ENCODE data around the gene KRTAP13-3. TPM values are rescaled to one million over a fixed set of nuclear protein-coding genes. Genes with fewer than 3 reads are reported as not detected.

The KRTAP13-3 gene
- total and polyA plus RNA-seq, 8 donors: not detected

DNA sequence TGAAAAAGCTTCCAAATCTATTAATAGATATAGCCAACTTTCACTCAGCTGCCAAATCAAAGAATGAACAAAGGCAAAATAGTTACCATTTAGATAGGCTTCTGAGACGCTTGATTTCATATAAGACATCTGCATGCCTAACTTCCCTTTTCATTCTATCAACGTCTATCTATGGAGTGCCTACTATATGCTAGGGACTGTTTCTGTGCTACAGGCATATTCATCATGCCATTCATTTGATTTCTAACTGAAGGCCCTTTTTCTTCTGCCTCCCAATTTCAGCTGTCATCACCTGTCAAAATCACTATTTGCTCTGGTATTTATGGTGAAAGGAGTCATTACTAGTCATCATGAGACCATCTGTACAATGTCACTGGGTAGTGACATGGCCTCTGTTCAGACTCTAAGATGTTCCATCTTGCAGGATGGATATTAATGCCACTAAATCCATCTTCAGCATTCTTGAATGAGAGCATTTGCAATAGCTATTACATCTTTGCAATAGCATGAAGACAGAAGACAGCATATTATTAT lies 34.2 kb downstream of the KRTAP13-3 start:
- Histone ChIP-seq H3K9me3 (no peaks in the 10 kb centered on the region), H3K27me3 (no peaks in the 10 kb centered on the region), H3K27ac (no peak overlapping the region), H3K4me3 (no peak overlapping the region), H3K36me3 (no peaks in the 10 kb centered on the region), H3K4me1 (no peaks in the 10 kb centered on the region)
- TF ChIP-seq, protein P1, sequence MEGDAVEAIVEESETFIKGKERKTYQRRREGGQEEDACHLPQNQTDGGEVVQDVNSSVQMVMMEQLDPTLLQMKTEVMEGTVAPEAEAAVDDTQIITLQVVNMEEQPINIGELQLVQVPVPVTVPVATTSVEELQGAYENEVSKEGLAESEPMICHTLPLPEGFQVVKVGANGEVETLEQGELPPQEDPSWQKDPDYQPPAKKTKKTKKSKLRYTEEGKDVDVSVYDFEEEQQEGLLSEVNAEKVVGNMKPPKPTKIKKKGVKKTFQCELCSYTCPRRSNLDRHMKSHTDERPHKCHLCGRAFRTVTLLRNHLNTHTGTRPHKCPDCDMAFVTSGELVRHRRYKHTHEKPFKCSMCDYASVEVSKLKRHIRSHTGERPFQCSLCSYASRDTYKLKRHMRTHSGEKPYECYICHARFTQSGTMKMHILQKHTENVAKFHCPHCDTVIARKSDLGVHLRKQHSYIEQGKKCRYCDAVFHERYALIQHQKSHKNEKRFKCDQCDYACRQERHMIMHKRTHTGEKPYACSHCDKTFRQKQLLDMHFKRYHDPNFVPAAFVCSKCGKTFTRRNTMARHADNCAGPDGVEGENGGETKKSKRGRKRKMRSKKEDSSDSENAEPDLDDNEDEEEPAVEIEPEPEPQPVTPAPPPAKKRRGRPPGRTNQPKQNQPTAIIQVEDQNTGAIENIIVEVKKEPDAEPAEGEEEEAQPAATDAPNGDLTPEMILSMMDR (IDR thresholded peaks at IDR 0.05): no peak
- DNase-seq (no peak), ATAC-seq (no peak), FAIRE-seq (no peak)
- WGBS, 2 donors: 42 to 52% methylated on average over 2 of the region's 2 CpGs
- intact Hi-C loops (cut with DNase I): no loop called here

DNA sequence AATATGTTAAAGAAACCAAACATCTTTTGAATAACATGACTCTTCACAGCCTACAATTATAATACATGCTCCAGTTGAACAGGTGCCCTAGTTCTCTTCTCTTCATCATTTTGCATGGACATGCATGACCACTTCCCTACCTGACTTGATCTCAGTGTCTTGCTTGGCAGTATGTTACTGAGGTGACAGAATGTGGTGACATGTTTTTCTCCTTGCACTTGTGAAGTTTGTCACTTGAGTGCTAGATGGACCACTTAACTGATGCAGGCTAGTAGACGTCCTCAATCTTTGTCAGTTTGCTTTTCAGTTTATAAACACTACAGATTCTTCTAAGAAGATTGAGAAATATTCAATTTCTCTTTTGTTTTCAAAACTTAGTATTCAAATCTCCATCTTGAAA lies 43.5 kb downstream of the KRTAP13-3 start:
- H3K4me3 ChIP-seq: no peak overlapping the region
- intact Hi-C loops (cut with DNase I): no loop called here
- 26 to 29% methylated on average over 1 of the region's 1 CpG for WGBS, 2 donors

More for the DNA sequence above, 43.5 kb downstream of the KRTAP13-3 start:
- FAIRE-seq (no peak), ATAC-seq (no peak), DNase-seq (no peak)
- Histone ChIP-seq H3K27ac (no peak overlapping the region), H3K36me3 (no peaks in the 10 kb centered on the region), H3K27me3 (no peaks in the 10 kb centered on the region), H3K9me3 (no peaks in the 10 kb centered on the region), H3K4me1 (no peaks in the 10 kb centered on the region)
- TF ChIP-seq, protein P1 (IDR thresholded peaks at IDR 0.05): no peak

Other genes starting within 250 kb of the KRTAP13-3 start
- under 1 TPM in 3 of 6 donors, not detected in 3; 0.09 to 0.22 (median 0.13) TPM for gene CLDN8, start 209.8 kb downstream of the KRTAP13-3 start, total RNA-seq
- gene CLDN8, start 209.8 kb downstream of the KRTAP13-3 start, polyA plus RNA-seq: under 1 TPM in 1 of 2 donors, not detected in 1; 0.09 TPM
- not detected for gene KRTAP24-1, start 143.0 kb downstream of the KRTAP13-3 start, total RNA-seq
- gene KRTAP24-1, start 143.0 kb downstream of the KRTAP13-3 start, polyA plus RNA-seq: not detected
- not detected for gene KRTAP25-1, start 136.4 kb downstream of the KRTAP13-3 start, total RNA-seq
- not detected for gene KRTAP25-1, start 136.4 kb downstream of the KRTAP13-3 start, polyA plus RNA-seq
- not detected for gene KRTAP26-1, start 105.6 kb downstream of the KRTAP13-3 start, total RNA-seq
- gene KRTAP26-1, start 105.6 kb downstream of the KRTAP13-3 start, polyA plus RNA-seq: not detected
- gene KRTAP27-1, start 88.2 kb downstream of the KRTAP13-3 start, total RNA-seq: not detected
- not detected for gene KRTAP27-1, start 88.2 kb downstream of the KRTAP13-3 start, polyA plus RNA-seq
- not detected for gene KRTAP23-1, start 77.3 kb downstream of the KRTAP13-3 start, total RNA-seq
- not detected for gene KRTAP23-1, start 77.3 kb downstream of the KRTAP13-3 start, polyA plus RNA-seq
- gene KRTAP13-2, start 53.7 kb downstream of the KRTAP13-3 start, total RNA-seq: not detected
- gene KRTAP13-2, start 53.7 kb downstream of the KRTAP13-3 start, polyA plus RNA-seq: not detected
- not detected for gene KRTAP13-1, start 29.9 kb downstream of the KRTAP13-3 start, total RNA-seq
- not detected for gene KRTAP13-1, start 29.9 kb downstream of the KRTAP13-3 start, polyA plus RNA-seq
- not detected for gene KRTAP13-4, start 4.3 kb upstream of the KRTAP13-3 start, total RNA-seq
- not detected for gene KRTAP13-4, start 4.3 kb upstream of the KRTAP13-3 start, polyA plus RNA-seq
- gene KRTAP15-1, start 14.3 kb upstream of the KRTAP13-3 start, total RNA-seq: not detected
- gene KRTAP15-1, start 14.3 kb upstream of the KRTAP13-3 start, polyA plus RNA-seq: not detected
- not detected for gene KRTAP19-1, start 54.4 kb upstream of the KRTAP13-3 start, total RNA-seq
- not detected for gene KRTAP19-1, start 54.4 kb upstream of the KRTAP13-3 start, polyA plus RNA-seq
- gene KRTAP19-2, start 61.5 kb upstream of the KRTAP13-3 start, total RNA-seq: not detected
- not detected for gene KRTAP19-2, start 61.5 kb upstream of the KRTAP13-3 start, polyA plus RNA-seq
- gene KRTAP19-3, start 66.1 kb upstream of the KRTAP13-3 start, total RNA-seq: not detected
- gene KRTAP19-3, start 66.1 kb upstream of the KRTAP13-3 start, polyA plus RNA-seq: not detected
- not detected for gene KRTAP19-4, start 71.2 kb upstream of the KRTAP13-3 start, total RNA-seq
- gene KRTAP19-4, start 71.2 kb upstream of the KRTAP13-3 start, polyA plus RNA-seq: not detected
- gene KRTAP19-5, start 76.2 kb upstream of the KRTAP13-3 start, total RNA-seq: not detected
- not detected for gene KRTAP19-5, start 76.2 kb upstream of the KRTAP13-3 start, polyA plus RNA-seq
- gene KRTAP19-6, start 115.9 kb upstream of the KRTAP13-3 start, total RNA-seq: not detected
- not detected for gene KRTAP19-6, start 115.9 kb upstream of the KRTAP13-3 start, polyA plus RNA-seq
- not detected for gene KRTAP19-7, start 135.4 kb upstream of the KRTAP13-3 start, total RNA-seq
- gene KRTAP19-7, start 135.4 kb upstream of the KRTAP13-3 start, polyA plus RNA-seq: not detected
- not detected for gene KRTAP22-2, start 164.5 kb upstream of the KRTAP13-3 start, total RNA-seq
- gene KRTAP22-2, start 164.5 kb upstream of the KRTAP13-3 start, polyA plus RNA-seq: not detected
- gene KRTAP6-3, start 166.5 kb upstream of the KRTAP13-3 start, total RNA-seq: not detected
- not detected for gene KRTAP6-3, start 166.5 kb upstream of the KRTAP13-3 start, polyA plus RNA-seq
- not detected for gene KRTAP6-2, start 173.0 kb upstream of the KRTAP13-3 start, total RNA-seq
- not detected for gene KRTAP6-2, start 173.0 kb upstream of the KRTAP13-3 start, polyA plus RNA-seq
- gene KRTAP22-1, start 175.2 kb upstream of the KRTAP13-3 start, total RNA-seq: not detected
- gene KRTAP22-1, start 175.2 kb upstream of the KRTAP13-3 start, polyA plus RNA-seq: not detected
- not detected for gene KRTAP6-1, start 188.0 kb upstream of the KRTAP13-3 start, total RNA-seq
- not detected for gene KRTAP6-1, start 188.0 kb upstream of the KRTAP13-3 start, polyA plus RNA-seq
- gene KRTAP20-1, start 190.5 kb upstream of the KRTAP13-3 start, total RNA-seq: not detected
- gene KRTAP20-1, start 190.5 kb upstream of the KRTAP13-3 start, polyA plus RNA-seq: not detected
- gene KRTAP20-4, start 194.7 kb upstream of the KRTAP13-3 start, total RNA-seq: not detected
- not detected for gene KRTAP20-4, start 194.7 kb upstream of the KRTAP13-3 start, polyA plus RNA-seq
- not detected for gene KRTAP20-2, start 209.3 kb upstream of the KRTAP13-3 start, total RNA-seq
- not detected for gene KRTAP20-2, start 209.3 kb upstream of the KRTAP13-3 start, polyA plus RNA-seq
- gene KRTAP20-3, start 216.9 kb upstream of the KRTAP13-3 start, total RNA-seq: not detected
- gene KRTAP20-3, start 216.9 kb upstream of the KRTAP13-3 start, polyA plus RNA-seq: not detected

All from pancreas (tissue), 10 donors.